Upper lobe of left lung (tissue), 4 donors: ENCODE data around the gene RHEB.
A peak's percentile ranks its signal among the peaks of the same experiment; 100 is the strongest.

Source experiments
- EP300 ChIP-seq, 4 donors: sonication (generic); formaldehyde crosslinking; IDR thresholded peaks; one replicate each; pipeline ENCODE4 v1.5.1; 2017; ENCODE audit warnings: antibody characterized with exemption in 4 of 4, control low read depth in 2 of 4
- POLR2A ChIP-seq, 4 donors: fragments of 450-650 bp; IDR thresholded peaks; one replicate each; pipeline ENCODE4 v1.5.1; 2016 to 2017; ENCODE audit warnings: antibody characterized with exemption in 4 of 4, mild to moderate bottlenecking in 2 of 4
- POLR2AphosphoS5 ChIP-seq, 2 donors: sonication (generic); formaldehyde crosslinking; IDR thresholded peaks; one replicate each; pipeline ENCODE4 v1.5.1; 2017; ENCODE audit warnings: antibody characterized with exemption in 2 of 2
- TF ChIP-seq, protein P1 (sequence below), 6 experiments: fragments of 450-650 bp in 4 of 6; fragments of 200-600 bp in 2 of 6; sonication (generic) in 2 of 6; IDR thresholded peaks; one replicate each; pipeline ENCODE4 v1.5.1; 2016 to 2019; ENCODE audit warnings: antibody characterized with exemption in 6 of 6

DNA sequence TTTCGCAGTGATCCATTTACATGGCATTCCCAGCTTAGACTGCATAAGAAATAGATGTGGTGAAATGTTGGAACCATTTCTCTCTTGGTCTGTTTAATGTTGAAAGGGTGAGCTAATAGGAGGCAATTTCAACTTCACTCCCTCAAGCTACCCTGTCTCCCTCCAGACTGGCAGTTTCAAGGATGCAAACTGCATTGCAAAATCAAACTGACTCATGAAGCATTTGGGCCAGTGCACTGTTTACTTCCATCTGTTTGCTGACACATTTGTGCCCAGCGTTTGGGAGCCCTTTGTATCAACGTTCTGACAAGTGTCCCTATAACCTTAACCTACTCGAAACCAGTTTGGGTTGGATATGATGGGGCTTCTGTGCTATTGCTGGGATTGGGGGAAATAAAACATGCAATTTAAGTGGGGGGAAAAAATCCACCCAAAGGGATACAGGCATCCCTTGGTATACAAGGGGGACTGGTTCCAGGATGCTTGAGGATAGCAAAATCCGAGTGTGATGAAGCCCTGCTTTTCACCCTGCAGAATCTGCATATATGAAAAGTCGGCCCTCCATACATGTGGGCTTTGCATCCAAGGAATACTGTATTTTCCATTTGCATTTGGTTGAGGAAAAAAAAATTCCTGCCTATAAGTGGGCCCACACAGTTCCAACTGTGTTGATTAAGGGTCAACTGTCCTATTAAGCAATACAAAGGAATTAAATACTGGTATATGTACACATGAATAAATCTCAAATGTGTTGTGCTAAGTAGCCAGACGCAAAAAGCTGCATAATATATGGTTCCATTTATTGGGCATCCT, 15.6 kb downstream of the RHEB start:
- TF ChIP-seq, protein P1, sequence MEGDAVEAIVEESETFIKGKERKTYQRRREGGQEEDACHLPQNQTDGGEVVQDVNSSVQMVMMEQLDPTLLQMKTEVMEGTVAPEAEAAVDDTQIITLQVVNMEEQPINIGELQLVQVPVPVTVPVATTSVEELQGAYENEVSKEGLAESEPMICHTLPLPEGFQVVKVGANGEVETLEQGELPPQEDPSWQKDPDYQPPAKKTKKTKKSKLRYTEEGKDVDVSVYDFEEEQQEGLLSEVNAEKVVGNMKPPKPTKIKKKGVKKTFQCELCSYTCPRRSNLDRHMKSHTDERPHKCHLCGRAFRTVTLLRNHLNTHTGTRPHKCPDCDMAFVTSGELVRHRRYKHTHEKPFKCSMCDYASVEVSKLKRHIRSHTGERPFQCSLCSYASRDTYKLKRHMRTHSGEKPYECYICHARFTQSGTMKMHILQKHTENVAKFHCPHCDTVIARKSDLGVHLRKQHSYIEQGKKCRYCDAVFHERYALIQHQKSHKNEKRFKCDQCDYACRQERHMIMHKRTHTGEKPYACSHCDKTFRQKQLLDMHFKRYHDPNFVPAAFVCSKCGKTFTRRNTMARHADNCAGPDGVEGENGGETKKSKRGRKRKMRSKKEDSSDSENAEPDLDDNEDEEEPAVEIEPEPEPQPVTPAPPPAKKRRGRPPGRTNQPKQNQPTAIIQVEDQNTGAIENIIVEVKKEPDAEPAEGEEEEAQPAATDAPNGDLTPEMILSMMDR (IDR thresholded peaks at IDR 0.05), result no peak
- TF ChIP-seq EP300 (IDR thresholded peaks at IDR 0.05) (no peak), POLR2AphosphoS5 (IDR thresholded peaks at IDR 0.05) (peak in 1 of 2 donors; percentile 73), POLR2A (IDR thresholded peaks at IDR 0.05) (no peak)
